Astrocyte (in vitro differentiated cells and primary cell): Measurements from ENCODE around the gene DUSP5. TPM values are rescaled to one million over a fixed set of nuclear protein-coding genes. Genes with fewer than 3 reads are reported as not detected.
A peak's percentile ranks its signal among the peaks of the same experiment; 100 is the strongest.

Source experiments
- DNase-seq: peaks from one replicate; pipeline ENCODE4 v3.0.0-alpha.2; 2010; ENCODE audit warnings: low read depth
- FAIRE-seq: peaks from 2 replicates; lab custom pipeline; 2011; peaks lifted over from hg19 to GRCh38; lab: Jason Lieb, UNC
- H2AFZ ChIP-seq: 2 replicates; pipeline ENCODE4 v1.6.0; 2012; ENCODE audit warnings: low read depth, low read length, inconsistent platforms
- H3K27ac ChIP-seq: 2 replicates; pipeline ENCODE4 v1.5.1; 2011; ENCODE audit warnings: low read depth, low read length, inconsistent platforms
- H3K27me3 ChIP-seq: 2 replicates; pipeline ENCODE4 v1.6.0; 2011; ENCODE audit warnings: low read length, inconsistent platforms; ENCODE audit not compliant: insufficient read depth
- H3K36me3 ChIP-seq: 2 replicates; pipeline ENCODE4 v1.5.1; 2011; ENCODE audit warnings: low read length, inconsistent platforms; ENCODE audit not compliant: insufficient read depth
- H3K4me1 ChIP-seq: 2 replicates; pipeline ENCODE4 v1.5.1; 2011; ENCODE audit warnings: low read length, inconsistent platforms; ENCODE audit not compliant: insufficient read depth
- H3K4me2 ChIP-seq: 2 replicates; pipeline ENCODE4 v1.6.0; 2012; ENCODE audit warnings: low read length, inconsistent platforms
- H3K4me3 ChIP-seq: 2 replicates; pipeline ENCODE4 v1.5.1; 2011; ENCODE audit warnings: low read depth, mild to moderate bottlenecking, low read length, inconsistent platforms; ENCODE audit not compliant: insufficient read depth
- H3K79me2 ChIP-seq: 2 replicates; pipeline ENCODE4 v1.6.0; 2012; ENCODE audit warnings: mild to moderate bottlenecking, low read length, inconsistent platforms; ENCODE audit not compliant: insufficient read depth
- H3K9ac ChIP-seq: 2 replicates; pipeline ENCODE4 v1.6.0; 2012; ENCODE audit warnings: mild to moderate bottlenecking, low read length, inconsistent platforms
- H3K9me3 ChIP-seq: 2 replicates; pipeline ENCODE4 v1.5.1; 2012; ENCODE audit warnings: low read depth, mild to moderate bottlenecking, low read length, inconsistent platforms; ENCODE audit not compliant: insufficient read depth
- H4K20me1 ChIP-seq: 2 replicates; pipeline ENCODE4 v1.6.0; 2012; ENCODE audit warnings: low read length, inconsistent platforms; ENCODE audit not compliant: insufficient read depth
- H3K27ac Mint-ChIP-seq: one replicate; pipeline ENCODE4 v1.8.0; 2021; ENCODE audit warnings: mild to moderate bottlenecking, mixed read lengths; ENCODE audit not compliant: unreplicated experiment
- H3K27me3 Mint-ChIP-seq: one replicate; pipeline ENCODE4 v1.8.0; 2021; ENCODE audit warnings: low read depth, mixed read lengths; ENCODE audit not compliant: unreplicated experiment
- H3K36me3 Mint-ChIP-seq: one replicate; pipeline ENCODE4 v1.8.0; 2021; ENCODE audit warnings: low read depth, mixed read lengths; ENCODE audit not compliant: unreplicated experiment
- H3K4me1 Mint-ChIP-seq: one replicate; pipeline ENCODE4 v1.8.0; 2021; ENCODE audit warnings: low read depth, mixed read lengths; ENCODE audit not compliant: unreplicated experiment
- H3K4me3 Mint-ChIP-seq: one replicate; pipeline ENCODE4 v1.8.0; 2021; ENCODE audit warnings: mild to moderate bottlenecking, moderate library complexity, mixed read lengths; ENCODE audit not compliant: unreplicated experiment
- H3K9me3 Mint-ChIP-seq: one replicate; pipeline ENCODE4 v1.8.0; 2021; ENCODE audit warnings: mild to moderate bottlenecking, mixed read lengths; ENCODE audit not compliant: unreplicated experiment
- EZH2 ChIP-seq: IDR thresholded peaks from 2 replicates; pipeline ENCODE4 v1.6.1; 2012; ENCODE audit warnings: mild to moderate bottlenecking, low read length, inconsistent platforms; ENCODE audit not compliant: insufficient read depth
- total RNA-seq: library from RNA; stranded (reverse); gene quantifications from 2 replicates; pipeline ENCODE4 v1.2.1, GENCODE V29; 2021
- TF ChIP-seq, protein P1 (sequence below): IDR thresholded peaks from 2 replicates; pipeline ENCODE4 v1.5.1; 2011; ENCODE audit warnings: low read depth, mild to moderate bottlenecking, inconsistent platforms, low read length, moderate library complexity; ENCODE audit not compliant: insufficient read depth

Gene DUSP5
- total RNA-seq, 1 donor from 2014 or later = 36.4 TPM

GRCh38 chr10:110496553-110497437 is 912 bp upstream of the DUSP5 start:
- H2AFZ ChIP-seq = peak overlapping the region; percentile 32
- FAIRE-seq = no peak
- peaks cover 38% of the 10 kb centered on the region for H3K4me1 Mint-ChIP-seq

GRCh38 chr10:110498087-110498981 is 627 bp downstream of the DUSP5 start:
- Mint-ChIP-seq H3K27me3 (no peaks in the 10 kb centered on the region), H3K9me3 (no peaks in the 10 kb centered on the region), H3K27ac (peak overlapping the region; percentile 98), H3K4me3 (peak overlapping the region; percentile 99), H3K4me1 (peaks cover 48% of the 10 kb centered on the region), H3K36me3 (peaks cover 15% of the 10 kb centered on the region)
- Histone ChIP-seq H3K9me3 (no peaks in the 10 kb centered on the region), H3K27me3 (no peaks in the 10 kb centered on the region), H3K79me2 (peaks cover 63% of the 10 kb centered on the region), H3K27ac (peak overlapping the region; percentile 93), H3K4me2 (peak overlapping the region; percentile 94), H4K20me1 (peaks cover 49% of the 10 kb centered on the region), H3K9ac (peak overlapping the region; percentile 91), H3K4me1 (peaks cover 58% of the 10 kb centered on the region), H3K36me3 (peaks cover 7% of the 10 kb centered on the region), H2AFZ (no peak overlapping the region), H3K4me3 (peak overlapping the region; percentile 75)
- FAIRE-seq = no peak
- DNase-seq = peak; percentile 41
- TF ChIP-seq EZH2 = no peak
- TF ChIP-seq, protein P1, sequence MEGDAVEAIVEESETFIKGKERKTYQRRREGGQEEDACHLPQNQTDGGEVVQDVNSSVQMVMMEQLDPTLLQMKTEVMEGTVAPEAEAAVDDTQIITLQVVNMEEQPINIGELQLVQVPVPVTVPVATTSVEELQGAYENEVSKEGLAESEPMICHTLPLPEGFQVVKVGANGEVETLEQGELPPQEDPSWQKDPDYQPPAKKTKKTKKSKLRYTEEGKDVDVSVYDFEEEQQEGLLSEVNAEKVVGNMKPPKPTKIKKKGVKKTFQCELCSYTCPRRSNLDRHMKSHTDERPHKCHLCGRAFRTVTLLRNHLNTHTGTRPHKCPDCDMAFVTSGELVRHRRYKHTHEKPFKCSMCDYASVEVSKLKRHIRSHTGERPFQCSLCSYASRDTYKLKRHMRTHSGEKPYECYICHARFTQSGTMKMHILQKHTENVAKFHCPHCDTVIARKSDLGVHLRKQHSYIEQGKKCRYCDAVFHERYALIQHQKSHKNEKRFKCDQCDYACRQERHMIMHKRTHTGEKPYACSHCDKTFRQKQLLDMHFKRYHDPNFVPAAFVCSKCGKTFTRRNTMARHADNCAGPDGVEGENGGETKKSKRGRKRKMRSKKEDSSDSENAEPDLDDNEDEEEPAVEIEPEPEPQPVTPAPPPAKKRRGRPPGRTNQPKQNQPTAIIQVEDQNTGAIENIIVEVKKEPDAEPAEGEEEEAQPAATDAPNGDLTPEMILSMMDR = no peak

More at GRCh38 chr10:110496553-110497437, 912 bp upstream of the DUSP5 start:
- Histone ChIP-seq H3K36me3 (no peaks in the 10 kb centered on the region), H4K20me1 (peaks cover 33% of the 10 kb centered on the region), H3K79me2 (peaks cover 48% of the 10 kb centered on the region), H3K9ac (peak overlapping the region; percentile 91), H3K4me3 (peak overlapping the region; percentile 75), H3K4me1 (peaks cover 43% of the 10 kb centered on the region), H3K4me2 (peak overlapping the region; percentile 94), H3K9me3 (no peaks in the 10 kb centered on the region), H3K27me3 (no peaks in the 10 kb centered on the region), H3K27ac (peak overlapping the region; percentile 96)
- Mint-ChIP-seq H3K36me3 (peaks cover 7% of the 10 kb centered on the region), H3K27me3 (no peaks in the 10 kb centered on the region), H3K4me3 (peak overlapping the region; percentile 99), H3K27ac (peak overlapping the region; percentile 99), H3K9me3 (no peaks in the 10 kb centered on the region)
- TF ChIP-seq, protein P1 = no peak
- TF ChIP-seq EZH2 = no peak
- no peak for DNase-seq
